Left renal pelvis (tissue), 4 donors: ENCODE results near the gene HDAC11. TPM values are rescaled to one million over a fixed set of nuclear protein-coding genes. Genes with fewer than 3 reads are reported as not detected.
"Not testable (repeated sequence)": the region's sequence is repeated elsewhere in the genome, so short reads cannot be mapped to it uniquely, and the experiment has no call there.

Experiments used
- DNase-seq, 4 donors: peaks; one replicate each; pipeline ENCODE4 v3.0.0-alpha.2; 2013; ENCODE audit warnings: low read depth in 4 of 4, low spot score in 3 of 4
- polyA plus RNA-seq, 4 donors: library from polyadenylated mRNA; unstranded; fragments of 120-200 nt; gene quantifications; one replicate each; pipeline ENCODE4 v1.2.1, GENCODE V29; 2013; ENCODE audit not compliant: insufficient read length in 4 of 4

Gene HDAC11
- polyA plus RNA-seq: 10 to 100 TPM in 3 of 4 donors, 1 to 10 TPM in 1; 5.2 to 24.5 (median 18.3) TPM

- DNase-seq: peak; percentile 89 to 94 (median 91)
These were observed at the start of gene HDAC11 for GRCh38 chr3:13479582-13480339. Gene HDAC11, plus strand, starts transcription at chr3:13480306. Its CDS starts 42 bp downstream, at chr3:13480348.

- not testable (repeated sequence) for DNase-seq
These were observed 49.7 kb upstream of the HDAC11 start for GRCh38 chr3:13430411-13430875.

- no peak for DNase-seq
These were observed 48.0 kb upstream of the HDAC11 start for GRCh38 chr3:13432093-13432492.

GRCh38 chr3:13433912-13434311 lies 46.2 kb upstream of the HDAC11 start:
- no peak for DNase-seq

GRCh38 chr3:13436213-13436612 lies 43.9 kb upstream of the HDAC11 start:
- DNase-seq: not testable (repeated sequence)

- DNase-seq: no peak
These were observed 39.8 kb upstream of the HDAC11 start for GRCh38 chr3:13440204-13440817.

- DNase-seq: not testable (repeated sequence)
These were observed 37.2 kb upstream of the HDAC11 start for GRCh38 chr3:13442882-13443281.

- DNase-seq: no peak
These were observed 28.8 kb upstream of the HDAC11 start for GRCh38 chr3:13451301-13451673.

GRCh38 chr3:13452490-13453335 lies 27.4 kb upstream of the HDAC11 start:
- DNase-seq: peak in 3 of 4 donors; percentile 31 to 40 (median 39)

GRCh38 chr3:13455644-13456043 lies 24.5 kb upstream of the HDAC11 start:
- no peak for DNase-seq

GRCh38 chr3:13457593-13457992 lies 22.5 kb upstream of the HDAC11 start:
- DNase-seq: no peak

GRCh38 chr3:13459605-13460340 lies 20.3 kb upstream of the HDAC11 start:
- no peak for DNase-seq

GRCh38 chr3:13460341-13460736 lies 19.8 kb upstream of the HDAC11 start:
- DNase-seq: no peak

GRCh38 chr3:13461169-13462124 lies 18.7 kb upstream of the HDAC11 start:
- no peak for DNase-seq

GRCh38 chr3:13462125-13462629 lies 17.9 kb upstream of the HDAC11 start:
- DNase-seq: no peak

- no peak for DNase-seq
These were observed 17.3 kb upstream of the HDAC11 start for GRCh38 chr3:13462822-13463221.

GRCh38 chr3:13463618-13464400 lies 16.3 kb upstream of the HDAC11 start:
- DNase-seq: no peak

GRCh38 chr3:13465236-13465873 lies 14.8 kb upstream of the HDAC11 start:
- no peak for DNase-seq
